Adipocyte (in vitro differentiated cells): ENCODE measurements around the gene COMMD6.

ENCODE experiments used
- DNase-seq: peaks from one replicate; pipeline ENCODE4 v3.0.0-alpha.2; 2015; ENCODE audit warnings: low read depth
- H3K27me3 ChIP-seq: replicated peaks from 2 replicates; pipeline ENCODE4 v1.7.0; 2013; ENCODE audit warnings: mild to moderate bottlenecking, low read length, moderate library complexity; ENCODE audit not compliant: control insufficient read depth, insufficient read depth
- H3K36me3 ChIP-seq: 2 replicates; pipeline ENCODE4 v1.7.0; 2013; ENCODE audit warnings: low read length, mild to moderate bottlenecking, moderate library complexity; ENCODE audit not compliant: control insufficient read depth, insufficient read depth, severe bottlenecking
- H3K4me1 ChIP-seq: 2 replicates; pipeline ENCODE4 v1.7.0; 2013; ENCODE audit warnings: mild to moderate bottlenecking, low read length, moderate library complexity; ENCODE audit not compliant: control insufficient read depth, insufficient read depth
- H3K4me3 ChIP-seq: 2 replicates; pipeline ENCODE4 v1.7.0; 2013; ENCODE audit warnings: mild to moderate bottlenecking, low read length, moderate library complexity
- H3K9ac ChIP-seq: 2 replicates; pipeline ENCODE4 v1.7.0; 2013; ENCODE audit warnings: mild to moderate bottlenecking, low read length, moderate library complexity
- H3K9me3 ChIP-seq: 2 replicates; pipeline ENCODE4 v1.7.0; 2013; ENCODE audit warnings: mild to moderate bottlenecking, low read length, moderate library complexity; ENCODE audit not compliant: control insufficient read depth

The COMMD6 gene

DNA sequence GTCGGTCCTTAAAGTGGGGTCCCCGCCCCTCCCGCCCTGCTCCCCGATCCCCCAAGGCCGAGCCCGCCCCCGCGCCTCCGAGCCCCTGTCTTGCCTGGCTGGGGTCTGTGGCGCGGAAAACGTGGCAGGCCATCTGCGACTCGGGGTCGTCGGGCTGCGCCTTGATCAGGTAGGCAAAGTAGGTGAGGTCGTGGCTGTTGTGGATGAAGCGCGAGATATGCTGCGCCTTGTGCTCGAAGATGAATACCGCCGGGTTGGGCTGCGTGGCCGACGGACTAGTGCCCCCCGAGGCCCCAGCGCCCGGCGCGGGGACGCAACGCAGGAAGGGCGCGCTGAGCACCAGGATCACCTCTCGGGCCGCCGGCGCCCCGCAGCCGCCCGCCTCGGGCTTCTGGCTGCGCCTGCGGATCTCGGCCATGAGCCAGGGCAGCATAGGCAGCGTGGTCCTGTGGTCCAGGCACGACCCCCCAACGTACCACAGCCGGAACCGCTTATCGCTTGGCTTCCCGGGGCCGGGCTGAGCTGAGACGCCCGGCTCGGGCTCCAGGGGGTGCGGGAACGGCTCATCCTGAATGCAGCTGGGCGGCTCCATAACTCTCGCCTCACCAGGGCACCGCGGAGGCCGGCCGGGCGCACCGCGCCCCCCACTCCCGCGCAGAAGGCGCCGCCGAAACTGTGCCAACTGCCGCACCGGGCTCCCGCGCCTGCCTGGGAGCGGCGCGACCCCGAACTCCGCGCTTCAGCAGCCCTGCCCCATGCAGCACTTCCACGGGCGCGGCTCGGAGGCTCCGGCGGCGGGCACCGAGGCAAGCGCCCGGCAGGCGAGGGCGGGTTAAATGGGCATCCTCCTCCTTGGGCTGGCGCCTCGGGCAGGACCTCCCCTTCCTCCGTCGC is 56.2 kb downstream of the COMMD6 start:
- Histone ChIP-seq H3K36me3 (no peaks in the 10 kb centered on the region), H3K4me3 (peak overlapping the region; percentile 83), H3K4me1 (peaks cover 17% of the 10 kb centered on the region), H3K27me3 (no peaks in the 10 kb centered on the region), H3K9me3 (no peaks in the 10 kb centered on the region), H3K9ac (peak overlapping the region; percentile 85)
- peak; percentile 63 for DNase-seq

DNA sequence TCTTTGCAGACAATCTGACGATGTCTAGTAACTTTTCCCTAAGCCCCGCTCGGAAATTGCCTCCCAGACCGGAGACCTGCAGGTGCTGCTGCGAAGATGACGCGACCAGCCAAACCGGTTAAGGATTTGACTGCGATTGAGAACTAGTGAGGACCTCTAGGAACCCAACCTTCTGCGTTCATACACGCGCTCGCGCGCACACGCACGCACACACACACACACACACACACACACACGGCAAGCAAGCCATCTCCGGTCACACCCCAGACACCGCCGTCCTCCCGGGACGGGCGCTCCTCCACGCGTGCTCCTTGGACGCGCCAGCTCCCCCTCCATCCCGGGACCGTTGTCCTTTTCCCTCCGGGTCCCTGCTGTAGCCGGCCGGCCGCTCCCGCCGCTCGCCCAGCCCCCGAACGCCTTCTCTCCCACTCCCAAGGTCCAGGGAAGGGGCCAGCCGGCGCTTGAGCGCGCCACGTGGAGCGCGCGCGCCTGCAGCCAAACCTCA is 56.9 kb downstream of the COMMD6 start:
- peak overlapping the region; percentile 85 for H3K9ac ChIP-seq
- no peaks in the 10 kb centered on the region for H3K9me3 ChIP-seq
- peaks cover 11% of the 10 kb centered on the region for H3K4me1 ChIP-seq
- peak overlapping the region; percentile 83 for H3K4me3 ChIP-seq
- DNase-seq = peak; percentile 63
- no peaks in the 10 kb centered on the region for H3K36me3 ChIP-seq
- H3K27me3 ChIP-seq = no peaks in the 10 kb centered on the region

DNA sequence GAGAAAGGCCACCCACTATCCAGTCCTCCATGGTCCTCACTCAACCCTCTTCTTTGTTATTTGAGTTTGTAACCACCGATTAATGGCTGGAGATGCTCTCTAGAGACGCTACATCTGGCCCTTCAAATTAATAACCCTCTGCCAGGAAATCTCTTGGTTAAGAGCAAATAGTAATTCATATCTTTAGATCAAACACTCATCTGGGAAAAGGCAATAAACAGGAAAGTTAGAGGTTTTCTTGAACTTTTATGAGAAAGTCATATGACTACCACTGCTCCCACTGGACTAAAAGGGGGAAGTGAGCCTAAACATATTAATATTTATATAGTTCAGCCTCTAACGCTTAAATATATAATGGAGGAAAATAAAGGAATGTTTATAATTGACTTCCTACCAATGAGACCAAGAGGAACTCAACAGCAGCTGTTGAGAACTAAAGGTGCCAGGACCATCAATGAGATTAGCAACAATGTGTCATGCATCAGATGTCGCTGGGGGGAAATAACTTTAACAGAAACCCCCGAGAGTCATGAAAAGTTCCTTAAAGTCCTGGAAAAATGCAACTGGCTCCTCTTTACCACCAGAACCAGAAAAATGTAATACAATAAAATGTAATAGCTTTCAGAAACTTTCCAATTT is 58.4 kb downstream of the COMMD6 start:
- peak overlapping the region; percentile 83 for H3K4me3 ChIP-seq
- H3K27me3 ChIP-seq = no peaks in the 10 kb centered on the region
- no peaks in the 10 kb centered on the region for H3K9me3 ChIP-seq
- no peaks in the 10 kb centered on the region for H3K36me3 ChIP-seq
- H3K4me1 ChIP-seq = peaks cover 11% of the 10 kb centered on the region
- no peak for DNase-seq
- H3K9ac ChIP-seq = no peak overlapping the region

DNA sequence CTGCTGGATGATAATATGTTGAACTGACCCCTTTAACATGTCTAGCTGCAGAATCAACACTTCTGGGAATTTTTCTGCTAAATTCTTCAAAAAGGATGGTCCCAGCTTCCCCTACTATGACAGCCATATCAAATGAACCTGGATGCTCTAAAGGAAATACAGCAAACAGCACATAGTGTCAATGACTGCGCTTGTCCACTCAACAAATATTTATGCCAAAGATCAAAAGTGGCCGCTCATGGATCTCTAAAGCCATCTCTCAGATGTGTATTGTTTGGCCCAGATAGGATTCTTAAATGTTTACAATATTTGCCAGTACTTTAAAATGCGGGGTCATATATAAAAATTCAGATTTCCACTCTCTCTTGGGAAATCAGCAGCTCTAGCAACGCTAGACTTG is 59.0 kb downstream of the COMMD6 start:
- Histone ChIP-seq H3K9me3 (no peaks in the 10 kb centered on the region), H3K4me3 (peak overlapping the region; percentile 83), H3K9ac (no peak overlapping the region), H3K4me1 (peaks cover 12% of the 10 kb centered on the region), H3K27me3 (no peaks in the 10 kb centered on the region), H3K36me3 (no peaks in the 10 kb centered on the region)
- DNase-seq = no peak
